Hypothalamus (tissue), 51 donors: ENCODE data around the gene CREBBP.
A peak's percentile ranks its signal among the peaks of the same experiment; 100 is the strongest.
"Not testable (repeated sequence)": the region's sequence is repeated elsewhere in the genome, so short reads cannot be mapped to it uniquely, and the experiment has no call there.

Source experiments
- DNase-seq, 51 donors: peaks; one replicate each; lab custom pipeline; 2025; lab: John Stamatoyannopoulos, UW

CREBBP gene

GRCh38 chr16:3880623-3881498 lies at the start of gene CREBBP:
Gene CREBBP, minus strand, starts transcription at chr16:3880713. Its CDS starts 797 bp downstream, at chr16:3879916.
- DNase-seq = peak in 49 of 51 donors; percentile 27 to 91 (median 76)

GRCh38 chr16:3927147-3927546 lies 46.6 kb upstream of the CREBBP start:
- DNase-seq = not testable (repeated sequence)

- DNase-seq = no peak
These were observed 44.2 kb upstream of the CREBBP start for GRCh38 chr16:3924763-3925162.

GRCh38 chr16:3922241-3922640 lies 41.7 kb upstream of the CREBBP start:
- DNase-seq = no peak

- no peak for DNase-seq
These were observed 39.7 kb upstream of the CREBBP start for GRCh38 chr16:3920206-3920605.

- no peak for DNase-seq
These were observed 38.9 kb upstream of the CREBBP start for GRCh38 chr16:3919413-3919812.

- no peak for DNase-seq
These were observed 35.1 kb upstream of the CREBBP start for GRCh38 chr16:3915426-3916260.

- no peak for DNase-seq
These were observed 32.4 kb upstream of the CREBBP start for GRCh38 chr16:3912897-3913296.

- no peak for DNase-seq
These were observed 31.9 kb upstream of the CREBBP start for GRCh38 chr16:3912373-3912772.

- DNase-seq = not testable (repeated sequence)
These were observed 31.2 kb upstream of the CREBBP start for GRCh38 chr16:3911741-3912140.

- DNase-seq = no peak
These were observed 29.5 kb upstream of the CREBBP start for GRCh38 chr16:3909791-3910583.

- no peak for DNase-seq
These were observed 28.5 kb upstream of the CREBBP start for GRCh38 chr16:3908951-3909437.

GRCh38 chr16:3907586-3907985 lies 27.1 kb upstream of the CREBBP start:
- DNase-seq = no peak

- no peak for DNase-seq
These were observed 25.9 kb upstream of the CREBBP start for GRCh38 chr16:3906363-3906762.

GRCh38 chr16:3904875-3905274 lies 24.4 kb upstream of the CREBBP start:
- no peak for DNase-seq

GRCh38 chr16:3890091-3890490 lies 9.6 kb upstream of the CREBBP start:
- DNase-seq = no peak

GRCh38 chr16:3889059-3889458 lies 8.5 kb upstream of the CREBBP start:
- no peak for DNase-seq

- not testable (repeated sequence) for DNase-seq
These were observed 5.5 kb upstream of the CREBBP start for GRCh38 chr16:3885999-3886398.

GRCh38 chr16:3884398-3884797 lies 3.9 kb upstream of the CREBBP start:
- DNase-seq = no peak

GRCh38 chr16:3882531-3882930 lies 2.0 kb upstream of the CREBBP start:
- DNase-seq = no peak
